ENCODE results near the gene CIZ1.
"Not testable (repeated sequence)": the region's sequence is repeated elsewhere in the genome, so short reads cannot be mapped to it uniquely, and the experiment has no call there.

Gene CIZ1

DNA sequence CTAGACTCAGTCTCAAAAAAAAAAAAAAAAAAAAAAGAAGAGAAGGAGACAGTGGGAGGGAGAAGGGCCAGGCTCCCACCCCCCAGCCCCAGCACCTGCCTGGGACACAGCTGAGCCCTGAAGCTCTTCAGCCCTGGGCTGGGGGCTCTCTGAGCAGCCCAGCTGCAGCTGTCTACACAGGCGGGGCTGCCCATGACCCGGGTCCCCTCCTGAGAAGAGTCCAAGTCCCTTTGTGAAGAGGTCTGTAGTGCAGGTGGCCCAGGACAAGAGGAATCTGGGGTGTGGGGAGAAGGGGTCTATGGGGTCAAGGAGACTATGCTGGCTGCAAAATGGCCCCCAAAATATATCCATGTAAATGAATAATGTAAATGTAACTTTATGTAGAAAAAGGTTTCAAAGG, 48.8 kb downstream of the CIZ1 start:
- H3K4me3 ChIP-seq (ENCODE audit: low read depth, low read length) = no peak overlapping the region
- TF ChIP-seq, protein P1, sequence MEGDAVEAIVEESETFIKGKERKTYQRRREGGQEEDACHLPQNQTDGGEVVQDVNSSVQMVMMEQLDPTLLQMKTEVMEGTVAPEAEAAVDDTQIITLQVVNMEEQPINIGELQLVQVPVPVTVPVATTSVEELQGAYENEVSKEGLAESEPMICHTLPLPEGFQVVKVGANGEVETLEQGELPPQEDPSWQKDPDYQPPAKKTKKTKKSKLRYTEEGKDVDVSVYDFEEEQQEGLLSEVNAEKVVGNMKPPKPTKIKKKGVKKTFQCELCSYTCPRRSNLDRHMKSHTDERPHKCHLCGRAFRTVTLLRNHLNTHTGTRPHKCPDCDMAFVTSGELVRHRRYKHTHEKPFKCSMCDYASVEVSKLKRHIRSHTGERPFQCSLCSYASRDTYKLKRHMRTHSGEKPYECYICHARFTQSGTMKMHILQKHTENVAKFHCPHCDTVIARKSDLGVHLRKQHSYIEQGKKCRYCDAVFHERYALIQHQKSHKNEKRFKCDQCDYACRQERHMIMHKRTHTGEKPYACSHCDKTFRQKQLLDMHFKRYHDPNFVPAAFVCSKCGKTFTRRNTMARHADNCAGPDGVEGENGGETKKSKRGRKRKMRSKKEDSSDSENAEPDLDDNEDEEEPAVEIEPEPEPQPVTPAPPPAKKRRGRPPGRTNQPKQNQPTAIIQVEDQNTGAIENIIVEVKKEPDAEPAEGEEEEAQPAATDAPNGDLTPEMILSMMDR (IDR thresholded peaks at IDR 0.05; ENCODE audit: control insufficient read depth, extremely low read depth, insufficient read depth) = no peak
- no peak for DNase-seq (ENCODE audit: low read depth)

DNA sequence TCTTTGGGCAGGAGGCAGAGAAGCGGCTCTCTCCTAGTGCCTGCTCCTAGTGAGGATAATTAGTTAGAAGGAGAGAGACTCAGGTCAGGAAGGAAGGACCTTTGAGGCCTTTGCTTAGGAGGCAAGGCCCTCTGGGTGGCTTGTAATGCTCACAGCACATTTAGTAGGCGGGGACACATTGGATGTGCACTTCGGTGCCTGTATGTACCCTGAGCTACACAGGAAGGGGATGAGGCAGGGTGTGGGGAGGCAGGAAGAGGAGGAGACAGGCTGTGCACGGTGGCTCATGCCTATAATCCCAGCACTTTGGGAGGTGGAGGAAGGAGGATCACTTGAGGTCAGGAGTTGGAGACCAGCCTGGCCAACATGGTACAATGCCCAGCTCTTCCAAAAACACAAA, 49.3 kb downstream of the CIZ1 start:
- no peak for DNase-seq (ENCODE audit: low read depth)
- no peak overlapping the region for H3K4me3 ChIP-seq (ENCODE audit: low read depth, low read length)
- TF ChIP-seq, protein P1 (IDR thresholded peaks at IDR 0.05; ENCODE audit: control insufficient read depth, extremely low read depth, insufficient read depth) = no peak

DNA sequence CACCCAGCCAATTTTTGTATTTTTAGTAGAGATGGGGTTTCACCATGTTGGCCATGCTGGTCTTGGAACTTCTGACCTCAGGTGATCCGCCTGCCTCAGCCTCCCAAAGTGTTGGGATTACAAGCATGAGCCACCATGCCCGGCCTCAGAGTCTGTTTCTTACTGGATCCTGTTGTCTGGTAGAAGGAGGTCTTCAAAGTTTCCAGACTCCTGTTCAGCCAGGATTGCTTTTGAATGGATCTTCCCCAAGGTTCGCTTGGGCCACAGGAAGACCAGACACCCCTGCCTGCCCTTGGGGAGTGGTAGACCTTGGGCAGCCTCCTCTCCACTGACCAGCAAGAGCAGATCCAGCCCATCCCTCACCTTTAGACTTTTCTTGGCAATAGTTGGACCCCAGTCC, 49.8 kb downstream of the CIZ1 start:
- no peak overlapping the region for H3K4me3 ChIP-seq (ENCODE audit: low read depth, low read length)
- no peak for DNase-seq (ENCODE audit: low read depth)
- TF ChIP-seq, protein P1 (IDR thresholded peaks at IDR 0.05; ENCODE audit: control insufficient read depth, extremely low read depth, insufficient read depth) = no peak

DNA sequence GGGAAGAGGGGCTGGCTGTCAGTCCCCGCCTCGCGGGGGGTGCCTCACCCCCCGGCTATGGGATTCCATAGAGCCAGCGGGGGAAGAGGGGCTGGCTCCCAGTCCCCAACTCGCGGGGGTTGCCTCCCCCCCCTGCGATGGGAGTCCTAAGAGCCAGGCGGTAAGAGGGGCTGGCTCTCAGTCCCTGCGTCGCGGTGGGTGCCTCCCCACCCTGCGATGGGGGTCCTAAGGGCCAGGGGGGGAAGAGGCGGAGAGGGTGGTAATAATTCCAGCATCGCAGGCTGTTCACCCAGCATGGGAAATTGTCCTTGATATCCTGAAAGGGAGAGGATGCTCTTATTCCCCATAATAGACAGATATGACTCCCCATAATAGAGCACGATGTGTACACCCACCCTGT, 51.8 kb downstream of the CIZ1 start:
- no peak overlapping the region for H3K4me3 ChIP-seq (ENCODE audit: low read depth, low read length)
- DNase-seq (ENCODE audit: low read depth) = no peak

DNA sequence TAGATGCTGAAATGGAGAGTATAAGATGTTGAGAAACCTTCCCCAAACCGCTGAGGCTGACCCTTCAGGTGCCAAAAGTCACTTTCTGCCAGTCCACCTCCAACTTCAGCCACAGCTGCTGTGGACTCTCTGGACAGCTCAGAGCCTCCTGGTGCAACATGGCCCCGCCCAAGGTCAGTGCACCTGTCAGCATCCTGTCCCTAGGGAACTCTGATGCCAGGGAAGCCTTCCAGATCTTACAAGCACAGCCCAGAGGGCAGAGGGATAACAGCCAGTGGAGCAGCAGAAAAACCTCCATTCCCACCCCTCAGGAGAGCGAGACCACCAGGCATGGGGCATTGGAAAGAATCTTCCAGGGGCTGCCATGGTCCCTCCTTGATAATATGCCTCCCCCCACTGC, 53.4 kb downstream of the CIZ1 start:
- TF ChIP-seq, protein P1 (IDR thresholded peaks at IDR 0.05; ENCODE audit: control insufficient read depth, extremely low read depth, insufficient read depth) = no peak
- no peak for DNase-seq (ENCODE audit: low read depth)
- no peak overlapping the region for H3K4me3 ChIP-seq (ENCODE audit: low read depth, low read length)

More for the DNA sequence above, 51.8 kb downstream of the CIZ1 start:
- TF ChIP-seq, protein P1 (IDR thresholded peaks at IDR 0.05; ENCODE audit: control insufficient read depth, extremely low read depth, insufficient read depth) = no peak

DNA sequence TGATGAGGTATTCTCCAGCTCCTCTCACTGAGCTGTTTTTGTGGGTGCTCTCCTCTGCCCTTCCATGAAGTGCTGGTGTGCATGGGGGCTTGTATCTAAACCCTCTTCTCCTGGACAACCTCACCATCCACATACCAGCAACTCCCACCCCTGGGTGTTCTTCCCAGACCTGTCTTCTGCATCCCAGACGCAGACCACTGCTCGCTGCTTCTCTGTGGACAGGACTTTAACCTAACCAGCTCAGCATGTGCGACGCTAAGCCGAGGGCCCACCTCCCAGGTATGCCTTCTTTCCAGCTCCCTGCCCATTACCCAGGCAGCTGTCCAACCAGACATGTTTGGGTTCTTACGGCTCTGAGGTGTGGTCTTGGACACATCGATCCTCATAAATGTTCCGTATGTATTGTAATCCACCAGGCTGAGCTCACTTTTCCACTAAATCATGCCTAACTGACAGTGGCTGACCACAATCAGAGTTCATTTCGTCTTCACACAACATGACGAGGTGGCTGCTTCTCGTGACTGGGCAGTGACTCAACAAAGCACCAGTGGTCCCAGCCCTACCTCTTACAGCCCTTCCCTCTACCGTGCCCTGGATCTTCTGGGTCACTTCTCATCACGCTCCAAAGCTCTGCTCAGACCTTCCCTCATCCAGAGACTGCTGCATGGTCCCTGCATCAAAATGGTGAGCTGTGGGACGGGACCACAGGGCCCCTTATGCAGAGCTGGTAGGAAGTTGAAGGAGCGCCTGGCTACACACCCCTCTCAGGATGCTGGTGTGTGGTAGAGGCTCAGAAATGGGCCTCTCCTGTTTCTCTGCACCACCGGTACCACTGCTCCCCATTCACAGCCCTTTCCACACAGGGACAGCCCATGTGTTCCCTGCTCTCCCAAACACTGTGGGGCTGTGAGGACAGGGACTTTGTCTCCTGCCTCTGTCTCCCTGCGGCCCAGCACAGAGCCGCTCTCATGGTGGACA, 54.3 kb downstream of the CIZ1 start:
- TF ChIP-seq, protein P1 (IDR thresholded peaks at IDR 0.05; ENCODE audit: control insufficient read depth, extremely low read depth, insufficient read depth) = no peak
- no peak overlapping the region for H3K4me3 ChIP-seq (ENCODE audit: low read depth, low read length)
- DNase-seq (ENCODE audit: low read depth) = no peak

DNA sequence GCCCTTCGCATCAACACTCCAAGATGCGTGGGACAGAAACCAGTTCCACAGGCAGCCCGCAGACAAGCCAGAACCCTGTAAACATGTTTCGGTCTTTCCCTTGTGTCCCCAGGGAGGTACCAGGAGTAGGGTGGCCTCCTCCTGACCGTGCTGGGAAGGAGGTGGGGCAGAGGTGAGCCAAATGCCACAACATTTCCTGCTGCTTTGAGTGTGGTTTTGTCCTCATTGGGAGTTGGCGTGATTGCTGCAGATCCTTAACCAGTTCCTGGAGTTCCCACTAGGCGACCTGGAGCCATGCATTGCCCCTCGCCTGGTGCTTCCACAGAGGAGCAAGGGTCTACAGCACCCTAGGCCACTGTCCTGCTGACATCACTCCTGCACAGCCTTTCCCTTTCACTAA, 55.8 kb downstream of the CIZ1 start:
- not testable (repeated sequence) for DNase-seq (ENCODE audit: low read depth); H3K4me3 ChIP-seq (ENCODE audit: low read depth, low read length)

DNA sequence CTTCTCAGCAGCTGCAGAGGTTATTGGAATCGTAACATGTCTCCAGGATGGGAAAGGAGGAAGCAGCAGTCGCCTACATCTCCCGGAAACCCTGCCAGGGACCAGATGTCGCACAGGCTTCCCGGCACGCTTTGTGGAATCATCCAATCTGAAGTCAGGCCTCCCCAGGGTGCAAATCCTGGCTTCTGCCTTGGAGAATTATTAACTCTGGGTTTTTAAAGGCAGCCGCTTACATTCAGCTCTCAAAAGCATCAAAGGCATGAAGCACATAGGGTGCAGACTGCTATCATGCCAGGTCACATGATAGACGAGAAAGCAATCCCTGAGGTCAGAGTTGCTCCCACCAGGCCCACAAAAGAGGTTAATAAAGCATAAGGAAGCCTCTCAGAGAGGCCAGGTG, 59.2 kb downstream of the CIZ1 start:
- DNase-seq (ENCODE audit: low read depth); H3K4me3 ChIP-seq (ENCODE audit: low read depth, low read length): not testable (repeated sequence)

DNA sequence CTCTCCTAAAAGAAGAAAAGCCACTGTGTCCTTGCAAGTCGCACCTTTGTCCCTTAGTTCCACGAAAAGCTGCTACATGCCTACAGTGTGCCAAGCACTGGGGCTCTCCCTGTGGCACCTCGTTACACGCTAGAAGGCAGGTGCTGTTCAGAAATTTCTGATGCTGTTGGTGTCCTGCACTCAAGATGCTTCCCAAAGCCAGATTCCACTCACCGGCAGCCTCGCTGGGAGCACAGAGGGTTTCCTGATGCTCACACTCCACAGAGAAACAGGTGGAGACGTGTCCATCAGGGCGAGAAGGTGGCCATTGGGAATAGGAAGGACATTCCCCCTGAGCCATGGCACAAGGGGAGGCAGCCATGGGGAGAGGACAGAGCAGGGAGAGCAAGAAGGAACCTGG, 60.0 kb downstream of the CIZ1 start:
- H3K4me3 ChIP-seq (ENCODE audit: low read depth, low read length); DNase-seq (ENCODE audit: low read depth): not testable (repeated sequence)

DNA sequence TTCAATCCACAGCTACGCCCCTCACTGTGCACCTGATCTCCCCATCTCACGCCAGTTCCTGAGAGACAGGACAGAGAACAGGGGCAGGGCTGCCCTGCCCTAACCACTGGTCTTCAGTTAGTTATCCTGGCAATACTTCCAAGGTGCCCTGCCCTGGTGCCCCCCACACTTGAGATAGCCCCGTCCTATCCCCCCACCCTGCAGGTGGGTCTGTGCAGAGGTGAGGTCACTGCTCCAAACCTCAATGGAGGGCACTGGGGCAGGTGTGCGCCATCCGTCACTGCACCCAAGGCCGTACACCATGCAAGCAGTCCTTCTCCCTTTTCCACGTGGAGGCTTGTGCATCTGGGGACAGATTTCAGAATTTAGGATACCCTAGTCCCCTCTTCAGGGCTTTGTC, 60.7 kb downstream of the CIZ1 start:
- not testable (repeated sequence) for DNase-seq (ENCODE audit: low read depth); H3K4me3 ChIP-seq (ENCODE audit: low read depth, low read length)
